ENCODE measurements around the gene CTRB1. TPM values are rescaled to one million over a fixed set of nuclear protein-coding genes. Genes with fewer than 3 reads are reported as not detected.
A peak's percentile ranks its signal among the peaks of the same experiment; 100 is the strongest.

Gene CTRB1
- total RNA-seq, 4 donors from 2014 or later = not detected

DNA sequence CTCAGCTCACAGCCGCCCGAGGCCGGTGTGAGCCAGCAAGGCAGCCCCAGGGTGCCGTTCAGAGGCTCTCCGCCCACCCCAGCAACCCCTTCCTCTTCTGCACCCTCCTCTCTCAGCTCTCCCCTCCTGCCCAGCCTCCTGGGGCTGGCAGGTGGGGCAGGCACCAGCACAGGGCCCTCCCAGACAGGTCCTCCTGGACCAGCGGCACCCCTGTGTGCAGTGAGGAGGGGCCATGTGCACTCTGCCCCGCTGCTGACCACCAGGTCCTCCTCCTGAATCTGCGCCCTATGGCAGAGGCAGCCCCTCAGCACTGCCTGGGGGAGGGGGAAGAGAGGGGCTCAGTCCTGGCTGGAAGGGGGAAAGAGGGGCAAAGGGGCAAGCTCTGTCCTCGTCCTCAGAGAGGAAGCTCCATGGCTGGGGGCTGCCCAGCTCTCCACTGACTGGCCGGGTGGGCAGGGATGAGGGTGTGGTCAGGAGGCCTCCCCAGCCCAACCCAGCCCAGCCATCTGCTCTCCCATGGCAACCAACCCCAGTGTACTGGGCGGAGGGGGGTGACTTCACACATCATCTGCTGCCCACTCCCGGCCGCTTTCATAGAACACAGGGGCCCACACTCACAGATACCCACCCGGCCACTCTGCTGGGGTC lies 38.0 kb downstream of the CTRB1 start:
- H3K4me3 ChIP-seq = no peak overlapping the region

DNA sequence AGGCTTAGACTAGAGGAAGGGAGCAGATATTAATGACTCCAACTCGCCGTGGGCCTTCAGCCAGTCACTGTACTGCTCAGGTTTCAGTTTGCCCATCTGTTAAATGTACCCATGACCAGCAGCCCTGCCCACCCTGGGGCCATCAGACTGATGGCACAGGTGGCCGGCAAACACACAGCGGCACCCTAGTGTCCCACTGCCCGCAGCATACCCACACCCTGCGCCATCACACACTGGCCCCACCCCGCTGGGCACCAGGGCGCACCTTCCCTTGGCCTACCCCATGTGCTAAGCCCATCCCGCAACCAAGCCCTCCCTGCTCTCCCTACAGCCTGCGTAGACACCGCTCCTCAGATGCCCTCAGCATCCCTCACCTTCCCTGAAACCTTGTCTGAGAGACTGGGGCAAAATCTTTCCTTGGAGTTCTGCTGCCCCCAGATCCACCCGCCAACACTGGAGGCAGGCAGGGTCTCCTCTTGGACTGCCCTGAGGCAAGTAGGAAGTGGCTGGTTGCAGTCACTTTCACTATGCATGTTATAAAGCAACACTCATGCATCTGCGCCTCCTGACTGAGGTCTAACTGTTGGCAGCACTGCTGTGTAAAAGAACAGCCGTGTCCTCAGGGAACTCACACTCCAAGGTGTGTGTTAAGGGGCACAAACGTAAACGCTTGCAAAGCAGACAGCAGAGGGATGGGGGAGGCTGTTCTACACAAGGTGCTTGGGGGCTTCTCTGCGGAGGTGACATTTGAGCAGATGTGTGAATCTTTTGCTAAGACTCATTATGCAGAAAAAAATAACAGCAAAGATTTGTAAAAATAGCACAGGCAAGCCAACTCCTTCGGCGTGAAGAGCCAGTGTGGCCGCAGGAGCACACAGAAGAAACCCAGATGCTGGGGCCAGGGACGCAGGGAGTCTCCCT lies 39.4 kb downstream of the CTRB1 start:
- H3K27ac ChIP-seq = no peak overlapping the region
- no peaks in the 10 kb centered on the region for H3K27me3 ChIP-seq
- H3K4me3 ChIP-seq = no peak overlapping the region
- no peak for TF ChIP-seq POLR2A (IDR thresholded peaks at IDR 0.05)
- TF ChIP-seq, protein P1, sequence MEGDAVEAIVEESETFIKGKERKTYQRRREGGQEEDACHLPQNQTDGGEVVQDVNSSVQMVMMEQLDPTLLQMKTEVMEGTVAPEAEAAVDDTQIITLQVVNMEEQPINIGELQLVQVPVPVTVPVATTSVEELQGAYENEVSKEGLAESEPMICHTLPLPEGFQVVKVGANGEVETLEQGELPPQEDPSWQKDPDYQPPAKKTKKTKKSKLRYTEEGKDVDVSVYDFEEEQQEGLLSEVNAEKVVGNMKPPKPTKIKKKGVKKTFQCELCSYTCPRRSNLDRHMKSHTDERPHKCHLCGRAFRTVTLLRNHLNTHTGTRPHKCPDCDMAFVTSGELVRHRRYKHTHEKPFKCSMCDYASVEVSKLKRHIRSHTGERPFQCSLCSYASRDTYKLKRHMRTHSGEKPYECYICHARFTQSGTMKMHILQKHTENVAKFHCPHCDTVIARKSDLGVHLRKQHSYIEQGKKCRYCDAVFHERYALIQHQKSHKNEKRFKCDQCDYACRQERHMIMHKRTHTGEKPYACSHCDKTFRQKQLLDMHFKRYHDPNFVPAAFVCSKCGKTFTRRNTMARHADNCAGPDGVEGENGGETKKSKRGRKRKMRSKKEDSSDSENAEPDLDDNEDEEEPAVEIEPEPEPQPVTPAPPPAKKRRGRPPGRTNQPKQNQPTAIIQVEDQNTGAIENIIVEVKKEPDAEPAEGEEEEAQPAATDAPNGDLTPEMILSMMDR (IDR thresholded peaks at IDR 0.05) = no peak
- peaks cover 0 to 63% (median 5%) of the 10 kb centered on the region in 4 donors for H3K4me1 ChIP-seq
- no peak for DNase-seq
- no peaks in the 10 kb centered on the region for H3K36me3 ChIP-seq
- H3K9me3 ChIP-seq = no peaks in the 10 kb centered on the region

More for the DNA sequence above, 38.0 kb downstream of the CTRB1 start:
- H3K36me3 ChIP-seq = no peaks in the 10 kb centered on the region
- no peaks in the 10 kb centered on the region for H3K27me3 ChIP-seq
- H3K9me3 ChIP-seq = no peaks in the 10 kb centered on the region
- TF ChIP-seq, protein P1 (IDR thresholded peaks at IDR 0.05) = no peak
- TF ChIP-seq POLR2A (IDR thresholded peaks at IDR 0.05) = no peak
- H3K27ac ChIP-seq = peak overlapping the region in 3 of 4 donors; percentile 36 to 59 (median 53)
- DNase-seq = peak in 1 of 3 donors; percentile 65
- peaks cover 0 to 63% (median 6%) of the 10 kb centered on the region in 4 donors for H3K4me1 ChIP-seq

DNA sequence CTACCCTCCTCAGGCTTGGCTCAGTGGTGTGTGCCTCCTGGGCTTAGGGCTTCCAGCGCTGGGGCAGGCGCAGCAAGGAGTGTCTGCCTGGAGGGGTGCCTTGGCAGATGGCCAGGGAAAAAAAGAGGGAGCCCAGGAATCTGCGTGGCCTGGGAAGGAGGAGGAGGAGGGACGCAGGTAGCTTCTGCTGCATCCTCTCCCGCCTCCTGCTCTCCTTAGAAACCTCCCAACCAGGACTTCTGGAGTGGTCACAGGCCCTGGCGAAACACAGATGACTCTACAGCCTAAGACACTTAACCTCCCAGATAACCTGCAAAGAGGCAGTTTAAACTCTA lies 40.0 kb downstream of the CTRB1 start:
- H3K27me3 ChIP-seq = no peaks in the 10 kb centered on the region
- TF ChIP-seq, protein P1 (IDR thresholded peaks at IDR 0.05) = no peak
- TF ChIP-seq POLR2A (IDR thresholded peaks at IDR 0.05) = no peak
- H3K4me1 ChIP-seq = peaks cover 0 to 65% (median 5%) of the 10 kb centered on the region in 4 donors
- no peak overlapping the region for H3K27ac ChIP-seq
- no peaks in the 10 kb centered on the region for H3K9me3 ChIP-seq
- no peak overlapping the region for H3K4me3 ChIP-seq
- no peaks in the 10 kb centered on the region for H3K36me3 ChIP-seq
- DNase-seq = peak in 1 of 3 donors; percentile 49

DNA sequence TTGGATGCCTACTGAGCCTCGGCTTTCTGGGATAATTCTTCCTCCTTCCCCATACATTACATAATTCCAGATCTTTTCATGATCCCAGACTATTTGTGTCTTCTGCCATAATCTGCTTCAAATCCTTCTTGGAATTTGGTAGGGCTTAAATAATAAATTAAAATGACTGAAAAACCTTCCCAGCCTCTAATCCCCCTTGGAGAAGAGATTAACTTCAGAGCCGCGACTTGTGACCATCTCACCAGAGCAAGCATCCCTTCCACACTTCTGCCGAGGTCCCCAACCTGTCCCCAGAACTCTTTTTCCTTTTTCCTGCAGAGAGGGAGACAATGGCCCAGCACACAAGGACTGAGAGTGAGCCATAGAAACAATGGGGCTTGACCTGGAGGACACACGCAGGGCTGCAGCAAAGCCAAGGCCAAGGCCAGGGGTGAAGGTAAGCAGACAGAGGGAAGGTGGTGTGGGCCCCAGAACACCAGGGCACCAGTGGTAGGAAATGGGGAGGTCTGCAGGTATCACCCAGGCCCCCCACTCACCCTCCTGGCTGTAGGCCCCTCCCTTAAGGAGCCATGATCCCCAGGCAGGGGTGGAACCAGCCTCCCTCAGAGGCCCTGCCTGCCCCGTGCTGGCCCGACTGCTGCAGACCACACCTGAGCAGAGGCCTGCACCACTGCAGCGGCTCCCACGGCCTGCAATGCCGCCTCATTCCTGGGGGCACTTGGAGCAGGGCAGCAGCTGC lies 42.2 kb downstream of the CTRB1 start:
- TF ChIP-seq POLR2A (IDR thresholded peaks at IDR 0.05) = no peak
- TF ChIP-seq, protein P1 (IDR thresholded peaks at IDR 0.05) = no peak
- no peaks in the 10 kb centered on the region for H3K36me3 ChIP-seq
- DNase-seq = peak in 1 of 3 donors; percentile 45
- H3K27ac ChIP-seq = peak overlapping the region in 1 of 4 donors; percentile 92
- H3K4me3 ChIP-seq = no peak overlapping the region
- peaks cover 4 to 73% (median 9%) of the 10 kb centered on the region in 4 donors for H3K4me1 ChIP-seq
- H3K27me3 ChIP-seq = no peaks in the 10 kb centered on the region
- no peaks in the 10 kb centered on the region for H3K9me3 ChIP-seq

DNA sequence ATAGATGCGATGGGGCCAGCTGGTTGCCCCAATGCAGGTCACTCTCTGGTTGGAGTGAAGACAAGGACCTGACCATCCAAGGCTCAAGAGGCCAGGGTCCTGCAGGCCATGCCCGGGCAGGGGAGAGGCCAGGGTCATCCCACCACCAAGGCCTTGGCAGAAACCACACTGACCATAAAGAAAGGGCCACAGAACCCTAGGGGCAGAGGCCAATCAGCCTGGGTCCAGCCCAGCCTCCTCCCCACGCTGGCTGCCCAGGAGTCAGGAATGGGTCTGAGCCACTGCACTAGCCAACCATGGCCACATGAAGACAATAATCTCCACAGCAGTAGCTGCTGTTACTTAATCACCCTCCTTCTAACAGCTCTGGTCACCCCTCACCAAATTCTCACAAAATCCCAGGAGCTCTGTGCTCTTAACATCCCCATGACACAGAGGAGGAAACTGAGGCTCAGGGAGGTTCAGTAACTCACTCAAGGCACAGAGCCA lies 42.8 kb downstream of the CTRB1 start:
- H3K27ac ChIP-seq = peak overlapping the region in 3 of 4 donors; percentile 51 to 92 (median 73)
- H3K4me3 ChIP-seq = no peak overlapping the region
- H3K9me3 ChIP-seq = no peaks in the 10 kb centered on the region
- H3K4me1 ChIP-seq = peaks cover 4 to 73% (median 9%) of the 10 kb centered on the region in 4 donors
- no peak for DNase-seq
- no peaks in the 10 kb centered on the region for H3K27me3 ChIP-seq
- TF ChIP-seq, protein P1 (IDR thresholded peaks at IDR 0.05) = peak in 1 of 6 experiments; percentile 2
- no peak for TF ChIP-seq POLR2A (IDR thresholded peaks at IDR 0.05)
- H3K36me3 ChIP-seq = no peaks in the 10 kb centered on the region

All from Peyer's patch (tissue), 4 donors.